Mesangial cell (primary cell): Measurements from ENCODE around the gene FLT3. TPM values are rescaled to one million over a fixed set of nuclear protein-coding genes. Genes with fewer than 3 reads are reported as not detected.

Experiments used
- total RNA-seq: library from RNA; depleted of rRNA; stranded (reverse); fragments of >200 nt; gene quantifications from 2 replicates; pipeline ENCODE4 v1.2.3, GENCODE V29; 2015

FLT3 gene
- 0.16 and 0.38 TPM in 2 replicates for total RNA-seq

DNA sequence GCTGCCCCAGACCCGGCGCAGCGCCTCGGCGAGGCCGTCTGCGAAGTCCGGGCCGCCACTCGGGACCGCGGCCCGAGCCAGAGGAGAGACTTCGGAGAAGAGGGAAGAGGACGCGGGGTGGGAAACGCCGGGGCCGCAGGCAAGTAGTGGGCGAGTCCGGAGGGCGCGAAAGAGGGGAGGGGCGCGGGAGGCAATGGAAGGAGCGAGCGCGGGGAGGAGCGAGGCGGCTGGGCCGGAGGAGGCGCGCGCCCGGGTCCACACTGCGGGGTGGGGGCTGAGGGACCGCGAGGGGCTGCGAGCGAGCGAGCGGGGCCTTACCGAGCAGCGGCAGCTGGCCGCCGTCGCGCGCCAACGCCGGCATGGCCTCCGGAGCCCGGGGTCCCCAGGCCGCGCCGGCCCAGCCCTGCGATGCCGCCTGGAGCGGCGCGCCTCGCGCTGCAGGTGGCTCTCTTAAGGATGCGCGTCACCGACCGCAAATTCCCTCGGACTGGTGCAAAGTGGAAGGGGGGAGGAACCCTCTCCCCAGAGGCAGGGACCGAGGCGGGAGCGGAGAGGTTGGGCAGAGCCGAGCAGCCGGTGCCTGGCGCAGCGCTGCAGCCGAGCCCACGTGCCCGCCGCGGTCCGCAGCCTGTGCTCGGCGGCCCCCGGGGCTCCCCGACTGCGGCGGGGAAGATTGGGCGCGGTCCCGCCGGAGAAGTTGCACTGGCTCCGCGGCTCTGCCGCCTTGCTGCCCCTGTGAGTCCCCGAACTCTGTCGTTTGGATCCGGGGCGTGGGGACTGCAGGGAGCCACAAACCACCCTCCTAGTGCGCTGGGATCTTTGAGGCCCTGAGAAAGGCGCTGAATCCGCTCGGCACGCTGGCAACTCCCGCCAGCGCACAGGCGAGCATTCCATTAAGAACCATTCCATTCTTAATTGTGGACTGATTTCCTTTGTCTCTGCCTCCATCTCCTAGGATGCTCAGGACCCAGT, at the start of gene FLT3:
FLT3 (minus strand) TSS at position 427 of the 972 bp plus-strand sequence; CDS start at position 361, 66 bp downstream.

DNA sequence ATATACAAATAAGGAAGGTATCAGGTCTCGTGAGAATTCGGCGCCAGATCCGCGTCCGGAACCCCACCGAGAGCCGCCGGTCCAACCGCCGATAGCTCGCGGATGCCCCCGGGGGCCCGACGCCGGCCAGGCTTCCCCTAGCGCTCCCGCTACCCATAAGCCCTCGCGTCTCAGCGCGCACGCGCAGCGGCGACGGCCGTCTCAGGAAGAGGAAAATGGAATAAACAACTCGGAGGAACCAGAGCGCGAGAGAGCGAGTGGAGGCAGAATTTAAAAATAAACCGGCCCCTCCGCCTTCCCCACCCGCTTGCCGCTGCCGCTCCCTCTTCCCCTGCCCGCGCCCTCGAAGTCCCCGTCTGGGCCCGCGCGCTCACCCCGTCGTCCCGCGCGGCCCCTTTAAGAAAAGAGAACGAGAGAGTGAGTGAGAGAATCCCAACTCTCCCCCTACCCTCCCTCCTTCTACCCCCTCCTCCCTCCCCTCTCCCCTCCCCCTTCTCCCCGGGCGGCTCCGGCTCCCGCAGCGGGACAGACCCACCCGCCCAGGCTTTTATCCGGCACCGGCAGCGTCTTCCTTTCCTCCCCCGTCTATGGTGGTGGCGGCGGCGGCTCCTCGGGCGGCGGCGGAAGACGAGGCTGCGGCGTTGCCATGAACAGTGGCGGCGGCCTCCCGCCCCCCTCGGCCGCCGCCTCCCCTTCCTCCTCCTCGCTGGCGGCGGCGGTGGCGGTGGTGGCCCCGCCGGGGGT, 37.8 kb upstream of the FLT3 start, which contains the start of gene PAN3:
PAN3 (plus strand) TSS at position 534 of the 744 bp plus-strand sequence; CDS start at position 647, 113 bp downstream.

DNA sequence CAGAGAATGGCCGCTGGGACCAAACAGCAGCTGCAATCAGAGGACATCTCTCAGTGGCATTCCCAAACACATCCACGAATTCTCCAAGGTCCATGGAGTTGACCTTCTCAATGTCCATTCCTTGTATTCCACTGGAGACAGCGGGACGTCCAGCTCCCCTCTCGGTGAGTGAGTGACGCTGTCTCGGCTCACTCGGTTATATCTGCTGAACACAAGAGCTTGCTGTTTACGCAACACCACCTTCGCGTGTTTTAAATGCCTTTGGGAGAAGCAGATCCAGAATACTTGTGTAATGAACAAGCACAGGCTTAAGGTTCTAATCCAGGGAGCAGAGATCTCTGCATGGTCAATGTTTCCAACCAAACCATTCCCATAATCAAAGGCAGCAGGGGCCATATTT, 111.9 kb downstream of the FLT3 start, which contains the start of gene URAD:
URAD (minus strand) TSS at position 174 of the 400 bp plus-strand sequence; CDS start at position 118, 56 bp downstream.

DNA sequence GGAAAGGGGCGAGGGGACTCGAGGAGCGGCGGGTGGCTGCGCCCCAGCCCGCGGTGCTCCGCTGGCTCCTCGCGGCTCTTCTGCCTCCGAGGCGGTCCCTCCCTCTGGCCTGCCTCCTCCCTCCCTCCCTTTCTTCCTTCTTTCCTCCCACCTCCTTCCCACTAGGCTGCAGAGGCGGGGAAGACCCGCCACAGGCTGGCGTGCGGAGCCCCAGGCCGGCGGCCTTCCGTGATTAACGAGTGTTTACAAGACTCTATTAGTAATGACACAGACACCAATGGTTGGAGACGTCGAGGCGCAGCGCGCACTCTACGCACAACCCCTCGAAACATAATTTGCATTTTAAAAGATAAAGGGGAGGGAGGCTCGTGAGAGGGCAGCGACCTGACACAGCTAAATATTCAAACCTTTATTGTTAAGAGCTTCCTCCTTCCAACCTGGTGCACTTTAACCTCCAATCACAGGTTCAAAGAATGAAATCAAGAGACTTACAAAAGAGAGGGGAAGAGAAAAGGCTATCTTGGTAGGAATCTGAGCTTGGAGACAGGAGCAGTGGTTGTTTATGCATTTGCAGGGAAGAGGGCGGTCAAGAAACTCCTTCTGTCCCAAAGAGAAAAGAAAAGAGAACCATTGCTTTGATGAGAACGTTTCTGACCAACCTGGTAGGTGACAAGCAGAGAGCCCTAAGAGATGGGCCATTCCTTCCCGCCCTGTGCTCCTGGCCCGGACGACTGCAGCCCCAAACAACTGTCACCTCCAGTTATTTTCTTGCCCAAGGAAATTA, 131.1 kb downstream of the FLT3 start, which contains the start of gene CDX2:
CDX2 (minus strand) TSS at position 234 of the 784 bp plus-strand sequence. CDS start 309 bp downstream, outside the sequence.

Other genes with a start within 250 kb of the FLT3 start
- gene PDX1, start 180.6 kb downstream of the FLT3 start, total RNA-seq = not detected in 2 replicates
- gene CDX2, start 131.3 kb downstream of the FLT3 start, total RNA-seq = not detected in 2 replicates
- not detected in 2 replicates for gene URAD, start 111.9 kb downstream of the FLT3 start, total RNA-seq
- 11.6 and 16.5 TPM in 2 replicates for gene PAN3, start 38.0 kb upstream of the FLT3 start, total RNA-seq